Prostate gland (tissue), 2 donors: ENCODE data around the gene FUZ. TPM values are rescaled to one million over a fixed set of nuclear protein-coding genes. Genes with fewer than 3 reads are reported as not detected.

Experiments
- DNase-seq: peaks from one replicate; pipeline ENCODE4 v3.0.0-alpha.2; 2019; ENCODE audit warnings: low spot score
- H3K27ac ChIP-seq, 2 donors: fragments of 200-600 bp; sonication (generic); 2 replicates each; pipeline ENCODE4 v1.5.1; 2017 to 2019
- H3K27me3 ChIP-seq: fragments of 200-600 bp; sonication (generic); replicated peaks from 2 replicates; pipeline ENCODE4 v1.5.1; 2019; ENCODE audit not compliant: insufficient read depth
- H3K36me3 ChIP-seq, 2 donors: fragments of 200-600 bp; sonication (generic); 1 replicate in 1 of 2; 2 replicates in 1 of 2; pipeline versions ENCODE4 v1.5.1 to v1.8.1; 2017 to 2019
- H3K4me1 ChIP-seq: fragments of 200-600 bp; sonication (generic); replicated peaks from 2 replicates; pipeline ENCODE4 v1.5.1; 2019
- H3K4me3 ChIP-seq, 2 donors: fragments of 200-600 bp; sonication (generic); 2 replicates each; pipeline ENCODE4 v1.5.1; 2017 to 2019
- H3K9me3 ChIP-seq: fragments of 200-600 bp; sonication (generic); 2 replicates; pipeline ENCODE4 v1.5.1; 2017
- CTCF ChIP-seq, 4 experiments: fragments of 200-600 bp in 2 of 4; fragments of 450-650 bp in 2 of 4; sonication (generic) in 2 of 4; IDR thresholded peaks; 1 replicate in 3 of 4; 2 replicates in 1 of 4; pipeline ENCODE4 v1.5.1; 2016 to 2019; ENCODE audit warnings: antibody characterized with exemption in 4 of 4, mild to moderate bottlenecking in 2 of 4, moderate library complexity in 2 of 4
- POLR2A ChIP-seq: fragments of 450-650 bp; IDR thresholded peaks from one replicate; pipeline ENCODE4 v1.6.1; 2016; ENCODE audit warnings: antibody characterized with exemption, mild to moderate bottlenecking
- POLR2AphosphoS5 ChIP-seq: sonication (generic); formaldehyde crosslinking; IDR thresholded peaks from one replicate; pipeline ENCODE4 v1.6.1; 2017; ENCODE audit warnings: antibody characterized with exemption
- WGBS: methylation state at CpG from one replicate; pipeline ENCODE4 v1.1.5; 2018; 5-methylcytosine and 5-hydroxymethylcytosine counted together
- intact Hi-C: fragments of 100-400 bp; cut with DNase I; formaldehyde crosslinking; loops from one replicate; pipeline ENCODE4 v1.14.2; 2022
- total RNA-seq, 2 donors: library from RNA; depleted of rRNA; stranded (reverse); fragments of >200 nt; gene quantifications; one replicate each; pipeline ENCODE4 v1.1.0, GENCODE V29; 2016

FUZ gene
- total RNA-seq, 2 donors from 2014 or later, result 39.2 to 45.4 TPM

GRCh38 chr19:49837425-49837824 is 24.3 kb upstream of the FUZ start:
- no peak overlapping the region for H3K4me3 ChIP-seq
- H3K4me1 ChIP-seq, result no peaks in the 10 kb centered on the region
- no peak for DNase-seq
- H3K27ac ChIP-seq, result no peak overlapping the region
- no peaks in the 10 kb centered on the region for H3K9me3 ChIP-seq
- WGBS, result 94% methylated on average over 9 of the region's 9 CpGs
- H3K36me3 ChIP-seq, result peaks cover 4 to 39% of the 10 kb centered on the region in 2 donors
- no peaks in the 10 kb centered on the region for H3K27me3 ChIP-seq
- intact Hi-C loops, result no loop called here
- no peak for TF ChIP-seq CTCF (IDR thresholded peaks at IDR 0.05)
- no peak for TF ChIP-seq POLR2AphosphoS5
- TF ChIP-seq POLR2A, result no peak

- TF ChIP-seq POLR2A (no peak), CTCF (IDR thresholded peaks at IDR 0.05) (no peak), POLR2AphosphoS5 (no peak)
- DNase-seq, result no peak
- no peaks in the 10 kb centered on the region for H3K9me3 ChIP-seq
- no peak overlapping the region for H3K4me3 ChIP-seq
- 89% methylated on average over 5 of the region's 5 CpGs for WGBS
- peaks cover 4 to 42% of the 10 kb centered on the region in 2 donors for H3K36me3 ChIP-seq
- H3K27ac ChIP-seq, result no peak overlapping the region
- intact Hi-C loops, result no loop called here
- H3K27me3 ChIP-seq, result no peaks in the 10 kb centered on the region
- no peaks in the 10 kb centered on the region for H3K4me1 ChIP-seq
These were observed 23.9 kb upstream of the FUZ start for GRCh38 chr19:49837009-49837310.

GRCh38 chr19:49836176-49837008 is 23.3 kb upstream of the FUZ start:
- Histone ChIP-seq H3K27me3 (no peaks in the 10 kb centered on the region), H3K27ac (no peak overlapping the region), H3K4me3 (no peak overlapping the region), H3K4me1 (no peaks in the 10 kb centered on the region), H3K36me3 (peaks cover 4 to 47% of the 10 kb centered on the region in 2 donors), H3K9me3 (no peaks in the 10 kb centered on the region)
- intact Hi-C loops, result no loop called here
- no peak for DNase-seq
- 92% methylated on average over 20 of the region's 20 CpGs for WGBS
- no peak for TF ChIP-seq POLR2A
- TF ChIP-seq POLR2AphosphoS5, result no peak
- TF ChIP-seq CTCF (IDR thresholded peaks at IDR 0.05), result no peak

GRCh38 chr19:49835562-49835961 is 22.5 kb upstream of the FUZ start:
- H3K27me3 ChIP-seq, result no peaks in the 10 kb centered on the region
- H3K27ac ChIP-seq, result no peak overlapping the region
- peaks cover 4 to 47% of the 10 kb centered on the region in 2 donors for H3K36me3 ChIP-seq
- DNase-seq, result no peak
- no peak for TF ChIP-seq POLR2A
- no peak for TF ChIP-seq CTCF (IDR thresholded peaks at IDR 0.05)
- no peak for TF ChIP-seq POLR2AphosphoS5
- WGBS, result 96% methylated on average over 11 of the region's 12 CpGs
- intact Hi-C loops, result no loop called here
- H3K4me1 ChIP-seq, result no peaks in the 10 kb centered on the region
- H3K4me3 ChIP-seq, result no peak overlapping the region
- no peaks in the 10 kb centered on the region for H3K9me3 ChIP-seq

GRCh38 chr19:49833599-49833998 is 20.5 kb upstream of the FUZ start:
- no peak overlapping the region for H3K27ac ChIP-seq
- no peak overlapping the region for H3K4me3 ChIP-seq
- H3K4me1 ChIP-seq, result no peaks in the 10 kb centered on the region
- H3K36me3 ChIP-seq, result peaks cover 4 to 48% of the 10 kb centered on the region in 2 donors
- H3K9me3 ChIP-seq, result no peaks in the 10 kb centered on the region
- intact Hi-C loops, result no loop called here
- 91% methylated on average over 7 of the region's 7 CpGs for WGBS
- no peaks in the 10 kb centered on the region for H3K27me3 ChIP-seq
- no peak for DNase-seq
- TF ChIP-seq CTCF (IDR thresholded peaks at IDR 0.05) (no peak), POLR2AphosphoS5 (no peak), POLR2A (no peak)
